ENCODE results near the gene MMAB. TPM values are rescaled to one million over a fixed set of nuclear protein-coding genes. Genes with fewer than 3 reads are reported as not detected.

MMAB gene
- total RNA-seq, 1 experiment from 2014 or later, result 34.9 TPM

GRCh38 chr12:109589691-109590245 lies 16.5 kb upstream of the MMAB start:
- RAD21 ChIA-PET (ENCODE audit: low non-redundant PET in 1 of 2, low total read pairs in 2 of 2, uncharacterized antibody in 2 of 2, unreplicated experiment in 2 of 2), result no interaction called here
- Histone ChIP-seq H3K27me3 (ENCODE audit: insufficient read depth, low read length) (no peaks in the 10 kb centered on the region), H3K9me3 (ENCODE audit: control insufficient read depth in 1 of 2, insufficient read depth in 1 of 2, low read depth in 1 of 2, low read length in 2 of 2) (no peaks in the 10 kb centered on the region), H3K4me1 (ENCODE audit: control insufficient read depth in 1 of 2, insufficient read depth in 2 of 2, low read length in 2 of 2) (peaks cover 0 to 5% of the 10 kb centered on the region in 2 experiments; a peak in 1 of 4 replicates), H3K27ac (ENCODE audit: low read depth, low read length) (no peak overlapping the region), H2AFZ (ENCODE audit: low read depth, low read length, poor library complexity, severe bottlenecking) (no peak overlapping the region), H3K4me3 (replicated peaks in 1 of 2; ENCODE audit: low read depth in 1 of 2, low read length in 2 of 2) (no peak overlapping the region), H3K4me2 (ENCODE audit: low read length) (no peak overlapping the region), H3K36me3 (ENCODE audit: control insufficient read depth in 1 of 2, insufficient read depth in 2 of 2, low read length in 2 of 2) (peaks cover 3 to 5% of the 10 kb centered on the region in 2 experiments; a peak in 1 of 4 replicates), H3K9me2 (ENCODE audit: insufficient read depth) (no peaks in the 10 kb centered on the region), H4K20me1 (ENCODE audit: insufficient read depth) (no peaks in the 10 kb centered on the region), H3K9ac (ENCODE audit: low read length) (no peak overlapping the region), H3K79me2 (ENCODE audit: insufficient read depth, low read length) (no peaks in the 10 kb centered on the region)
- POLR2A ChIA-PET, result no interaction called here
- BruUV-seq (replicated peaks), result no TSS peak
- ATAC-seq, result no peak
- CTCF ChIA-PET, result no interaction called here
- TF ChIP-seq EZH2phosphoT487 (IDR thresholded peaks at IDR 0.05; ENCODE audit: borderline replicate concordance) (no peak), POLR2AphosphoS5 (IDR thresholded peaks at IDR 0.05; ENCODE audit: low read depth, low read length) (no peak), EGR1 (IDR thresholded peaks at IDR 0.05; ENCODE audit: low read depth) (no peak), TCF7L2 (IDR thresholded peaks at IDR 0.05; ENCODE audit: borderline replicate concordance, extremely low read depth, insufficient read depth, insufficient read length) (no peak), JUND (IDR thresholded peaks at IDR 0.05) (no peak), SRF (IDR thresholded peaks at IDR 0.05; ENCODE audit: low read depth) (no peak), ATF3 (IDR thresholded peaks at IDR 0.05) (no peak), ELF1 (IDR thresholded peaks at IDR 0.05; ENCODE audit: borderline replicate concordance, low read depth) (no peak), ZNF274 (IDR thresholded peaks at IDR 0.05; ENCODE audit: low read depth, low read length) (no peak), EZH2 (IDR thresholded peaks at IDR 0.05) (no peak), FOSL1 (IDR thresholded peaks at IDR 0.05; ENCODE audit: low read depth) (no peak), YY1 (IDR thresholded peaks at IDR 0.05; ENCODE audit: extremely low read depth, insufficient replicate concordance, low read depth, low read length) (no peak)
- intact Hi-C loops (cut with micrococcal nuclease), result no loop called here
- no peak for DNase-seq (ENCODE audit: low read depth, low spot score)
